ENCODE data around the gene TRIM3. TPM values are rescaled to one million over a fixed set of nuclear protein-coding genes. Genes with fewer than 3 reads are reported as not detected.

TRIM3 gene
- total RNA-seq, 1 experiment from 2014 or later: 13.4 TPM

DNA sequence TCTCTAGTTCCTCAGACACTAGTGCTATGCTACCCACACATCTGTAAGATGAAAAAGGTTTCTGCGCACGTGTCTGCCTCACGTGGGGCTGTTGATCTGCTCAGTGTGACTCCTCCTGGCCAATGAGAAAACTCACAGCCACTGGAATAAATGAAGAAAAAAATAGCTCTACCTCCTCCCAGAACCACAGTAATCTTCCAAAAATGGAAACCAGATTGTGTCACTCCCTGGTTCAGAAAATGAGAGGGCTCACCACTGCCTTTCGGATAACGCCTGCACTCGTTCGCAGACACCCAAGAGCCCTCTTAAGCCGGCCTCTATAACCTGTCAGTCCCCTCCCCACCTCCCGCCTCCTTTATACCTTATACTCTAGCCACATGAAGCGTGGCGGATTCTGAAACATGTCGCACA lies 59.9 kb downstream of the TRIM3 start:
- ChIA-PET POLR2A (no interaction called here), RAD21 (ENCODE audit: low non-redundant PET in 1 of 2, low total read pairs in 2 of 2, uncharacterized antibody in 2 of 2, unreplicated experiment in 2 of 2) (no interaction called here), CTCF (no interaction called here)
- no peaks in the 10 kb centered on the region for H3K27me3 ChIP-seq (ENCODE audit: insufficient read depth, low read length)
- H3K9me3 ChIP-seq (ENCODE audit: control insufficient read depth in 1 of 2, insufficient read depth in 1 of 2, low read depth in 1 of 2, low read length in 2 of 2): no peaks in the 10 kb centered on the region
- TF ChIP-seq JUND (IDR thresholded peaks at IDR 0.05) (no peak), ZNF274 (IDR thresholded peaks at IDR 0.05; ENCODE audit: low read depth, low read length) (no peak), CBX3 (IDR thresholded peaks at IDR 0.05; ENCODE audit: low read depth) (no peak), ELF1 (IDR thresholded peaks at IDR 0.05; ENCODE audit: borderline replicate concordance, low read depth) (no peak), ZFX (IDR thresholded peaks at IDR 0.05) (no peak)
- TF ChIP-seq, protein P1, sequence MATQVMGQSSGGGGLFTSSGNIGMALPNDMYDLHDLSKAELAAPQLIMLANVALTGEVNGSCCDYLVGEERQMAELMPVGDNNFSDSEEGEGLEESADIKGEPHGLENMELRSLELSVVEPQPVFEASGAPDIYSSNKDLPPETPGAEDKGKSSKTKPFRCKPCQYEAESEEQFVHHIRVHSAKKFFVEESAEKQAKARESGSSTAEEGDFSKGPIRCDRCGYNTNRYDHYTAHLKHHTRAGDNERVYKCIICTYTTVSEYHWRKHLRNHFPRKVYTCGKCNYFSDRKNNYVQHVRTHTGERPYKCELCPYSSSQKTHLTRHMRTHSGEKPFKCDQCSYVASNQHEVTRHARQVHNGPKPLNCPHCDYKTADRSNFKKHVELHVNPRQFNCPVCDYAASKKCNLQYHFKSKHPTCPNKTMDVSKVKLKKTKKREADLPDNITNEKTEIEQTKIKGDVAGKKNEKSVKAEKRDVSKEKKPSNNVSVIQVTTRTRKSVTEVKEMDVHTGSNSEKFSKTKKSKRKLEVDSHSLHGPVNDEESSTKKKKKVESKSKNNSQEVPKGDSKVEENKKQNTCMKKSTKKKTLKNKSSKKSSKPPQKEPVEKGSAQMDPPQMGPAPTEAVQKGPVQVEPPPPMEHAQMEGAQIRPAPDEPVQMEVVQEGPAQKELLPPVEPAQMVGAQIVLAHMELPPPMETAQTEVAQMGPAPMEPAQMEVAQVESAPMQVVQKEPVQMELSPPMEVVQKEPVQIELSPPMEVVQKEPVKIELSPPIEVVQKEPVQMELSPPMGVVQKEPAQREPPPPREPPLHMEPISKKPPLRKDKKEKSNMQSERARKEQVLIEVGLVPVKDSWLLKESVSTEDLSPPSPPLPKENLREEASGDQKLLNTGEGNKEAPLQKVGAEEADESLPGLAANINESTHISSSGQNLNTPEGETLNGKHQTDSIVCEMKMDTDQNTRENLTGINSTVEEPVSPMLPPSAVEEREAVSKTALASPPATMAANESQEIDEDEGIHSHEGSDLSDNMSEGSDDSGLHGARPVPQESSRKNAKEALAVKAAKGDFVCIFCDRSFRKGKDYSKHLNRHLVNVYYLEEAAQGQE (IDR thresholded peaks at IDR 0.05; ENCODE audit: low read depth): no peak
- no peak overlapping the region for H3K9ac ChIP-seq (ENCODE audit: low read length)
- ATAC-seq (no peak), DNase-seq (ENCODE audit: low read depth, low spot score) (no peak)
- intact Hi-C loops (cut with micrococcal nuclease): no loop called here
- H3K27ac ChIP-seq (ENCODE audit: low read depth, low read length): no peak overlapping the region
- no peaks in the 10 kb centered on the region for H3K79me2 ChIP-seq (ENCODE audit: insufficient read depth, low read length)
- no peaks in the 10 kb centered on the region for H3K4me1 ChIP-seq (ENCODE audit: control insufficient read depth in 1 of 2, insufficient read depth in 2 of 2, low read length in 2 of 2)
- no TSS peak for BruUV-seq (replicated peaks)
- H3K36me3 ChIP-seq (ENCODE audit: control insufficient read depth in 1 of 2, insufficient read depth in 2 of 2, low read length in 2 of 2): no peaks in the 10 kb centered on the region
- H3K4me2 ChIP-seq (ENCODE audit: low read length): no peak overlapping the region
- no peak overlapping the region for H3K4me3 ChIP-seq (replicated peaks in 1 of 2; ENCODE audit: low read depth in 1 of 2, low read length in 2 of 2)
- H2AFZ ChIP-seq (ENCODE audit: low read depth, low read length, poor library complexity, severe bottlenecking): no peak overlapping the region
- H4K20me1 ChIP-seq (ENCODE audit: insufficient read depth): no peaks in the 10 kb centered on the region
- H3K9me2 ChIP-seq (ENCODE audit: insufficient read depth): no peaks in the 10 kb centered on the region

DNA sequence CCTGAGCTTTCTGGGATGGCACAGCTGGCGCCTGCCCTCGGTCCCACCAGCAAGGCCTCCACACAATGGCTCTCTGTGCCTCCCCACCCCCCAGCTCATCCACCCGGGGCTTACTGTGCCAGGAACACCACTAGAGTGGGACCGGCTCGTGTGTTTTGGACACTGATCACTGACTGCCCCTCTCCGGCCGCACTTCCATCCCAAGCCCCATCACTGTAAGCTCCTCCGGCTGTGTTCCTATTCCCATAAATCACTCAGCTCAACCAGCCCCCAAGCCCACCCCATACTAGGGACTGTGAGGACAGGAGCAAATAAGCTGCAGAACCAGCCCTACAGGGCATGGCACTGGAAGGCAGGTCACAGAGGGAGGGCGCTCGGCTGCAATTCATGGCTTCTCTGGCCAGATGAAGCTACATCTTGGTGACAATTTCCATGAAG lies 62.1 kb downstream of the TRIM3 start:
- Histone ChIP-seq H3K36me3 (ENCODE audit: control insufficient read depth in 1 of 2, insufficient read depth in 2 of 2, low read length in 2 of 2) (no peaks in the 10 kb centered on the region), H3K9me2 (ENCODE audit: insufficient read depth) (no peaks in the 10 kb centered on the region), H3K4me3 (replicated peaks in 1 of 2; ENCODE audit: low read depth in 1 of 2, low read length in 2 of 2) (no peak overlapping the region), H3K9me3 (ENCODE audit: control insufficient read depth in 1 of 2, insufficient read depth in 1 of 2, low read depth in 1 of 2, low read length in 2 of 2) (no peaks in the 10 kb centered on the region), H3K9ac (ENCODE audit: low read length) (no peak overlapping the region), H3K4me1 (ENCODE audit: control insufficient read depth in 1 of 2, insufficient read depth in 2 of 2, low read length in 2 of 2) (no peaks in the 10 kb centered on the region), H3K4me2 (ENCODE audit: low read length) (no peak overlapping the region), H2AFZ (ENCODE audit: low read depth, low read length, poor library complexity, severe bottlenecking) (no peak overlapping the region), H3K79me2 (ENCODE audit: insufficient read depth, low read length) (no peaks in the 10 kb centered on the region), H3K27ac (ENCODE audit: low read depth, low read length) (no peak overlapping the region), H3K27me3 (ENCODE audit: insufficient read depth, low read length) (no peaks in the 10 kb centered on the region), H4K20me1 (ENCODE audit: insufficient read depth) (no peaks in the 10 kb centered on the region)
- POLR2A ChIA-PET: no interaction called here
- DNase-seq (ENCODE audit: low read depth, low spot score): no peak
- RAD21 ChIA-PET (ENCODE audit: low non-redundant PET in 1 of 2, low total read pairs in 2 of 2, uncharacterized antibody in 2 of 2, unreplicated experiment in 2 of 2): no interaction called here
- no peak for ATAC-seq
- intact Hi-C loops (cut with micrococcal nuclease): no loop called here
- CTCF ChIA-PET: no interaction called here
- no TSS peak for BruUV-seq (replicated peaks)
- TF ChIP-seq CBX3 (IDR thresholded peaks at IDR 0.05; ENCODE audit: low read depth): no peak
- TF ChIP-seq, protein P2, sequence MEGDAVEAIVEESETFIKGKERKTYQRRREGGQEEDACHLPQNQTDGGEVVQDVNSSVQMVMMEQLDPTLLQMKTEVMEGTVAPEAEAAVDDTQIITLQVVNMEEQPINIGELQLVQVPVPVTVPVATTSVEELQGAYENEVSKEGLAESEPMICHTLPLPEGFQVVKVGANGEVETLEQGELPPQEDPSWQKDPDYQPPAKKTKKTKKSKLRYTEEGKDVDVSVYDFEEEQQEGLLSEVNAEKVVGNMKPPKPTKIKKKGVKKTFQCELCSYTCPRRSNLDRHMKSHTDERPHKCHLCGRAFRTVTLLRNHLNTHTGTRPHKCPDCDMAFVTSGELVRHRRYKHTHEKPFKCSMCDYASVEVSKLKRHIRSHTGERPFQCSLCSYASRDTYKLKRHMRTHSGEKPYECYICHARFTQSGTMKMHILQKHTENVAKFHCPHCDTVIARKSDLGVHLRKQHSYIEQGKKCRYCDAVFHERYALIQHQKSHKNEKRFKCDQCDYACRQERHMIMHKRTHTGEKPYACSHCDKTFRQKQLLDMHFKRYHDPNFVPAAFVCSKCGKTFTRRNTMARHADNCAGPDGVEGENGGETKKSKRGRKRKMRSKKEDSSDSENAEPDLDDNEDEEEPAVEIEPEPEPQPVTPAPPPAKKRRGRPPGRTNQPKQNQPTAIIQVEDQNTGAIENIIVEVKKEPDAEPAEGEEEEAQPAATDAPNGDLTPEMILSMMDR (IDR thresholded peaks at IDR 0.05 in 2 of 3, conservative IDR thresholded peaks at IDR 0.05 in 1 of 3; ENCODE audit: borderline replicate concordance in 1 of 3, insufficient read depth in 1 of 3, low read depth in 2 of 3, low read length in 2 of 3): no peak
- TF ChIP-seq POLR2AphosphoS5 (IDR thresholded peaks at IDR 0.05; ENCODE audit: low read depth, low read length): no peak
- no peak for TF ChIP-seq EZH2phosphoT487 (IDR thresholded peaks at IDR 0.05; ENCODE audit: borderline replicate concordance)
- no peak for TF ChIP-seq ELF1 (IDR thresholded peaks at IDR 0.05; ENCODE audit: borderline replicate concordance, low read depth)
- TF ChIP-seq SP1 (IDR thresholded peaks at IDR 0.05; ENCODE audit: low read depth): no peak
- TF ChIP-seq TCF7L2 (IDR thresholded peaks at IDR 0.05; ENCODE audit: borderline replicate concordance, extremely low read depth, insufficient read depth, insufficient read length): no peak
- TF ChIP-seq SIN3A (IDR thresholded peaks at IDR 0.05; ENCODE audit: low read depth): no peak
- TF ChIP-seq EGR1 (IDR thresholded peaks at IDR 0.05; ENCODE audit: low read depth): no peak
- TF ChIP-seq EZH2 (IDR thresholded peaks at IDR 0.05): no peak
